ENCODE measurements around the gene NANOG. TPM values are rescaled to one million over a fixed set of nuclear protein-coding genes. Genes with fewer than 3 reads are reported as not detected.

The NANOG gene
- polyA plus RNA-seq, 1 of the 3 experiments (the other 2 are of a cell fraction), result not detected

GRCh38 chr12:7788294-7788660 lies 925 bp upstream of the NANOG start:
- Histone ChIP-seq H3K9me3 (no peaks in the 10 kb centered on the region), H3K4me3 (ENCODE audit: low read depth in 2 of 2, low read length in 1 of 2) (no peak overlapping the region), H3K4me1 (ENCODE audit: control insufficient read depth in 1 of 2, insufficient read depth in 2 of 2, low read depth in 1 of 2, low read length in 1 of 2) (no peaks in the 10 kb centered on the region), H3F3A (replicated peaks; ENCODE audit: insufficient read depth) (no peaks in the 10 kb centered on the region), H3K27me3 (ENCODE audit: insufficient read depth) (peaks cover 49% of the 10 kb centered on the region; the same call in 1 of the 2 replicates), H2AFZ (ENCODE audit: low read depth) (no peak overlapping the region), H3K27ac (ENCODE audit: low read depth in 2 of 2, low read length in 1 of 2) (no peak overlapping the region), H3K4me2 (no peak overlapping the region), H4K20me1 (ENCODE audit: insufficient read depth) (no peaks in the 10 kb centered on the region), H3K9me2 (no peaks in the 10 kb centered on the region), H3K79me2 (ENCODE audit: insufficient read depth) (no peaks in the 10 kb centered on the region), H3K36me3 (replicated peaks in 1 of 2; ENCODE audit: control insufficient read depth in 1 of 2, insufficient read depth in 2 of 2, low read length in 1 of 2) (no peaks in the 10 kb centered on the region), H3K9ac (no peak overlapping the region)
- ChIA-PET CTCF (no interaction called here), POLR2A (no interaction called here)
- WGBS (ENCODE audit: low lambda C conversion rate), result 9% methylated on average over 4 of the region's 4 CpGs
- DNase-seq, result no peak
- TF ChIP-seq JUND (IDR thresholded peaks at IDR 0.05) (no peak), MXI1 (IDR thresholded peaks at IDR 0.05; ENCODE audit: low read depth, low read length) (no peak), GATA2 (CRISPR knock-in tag; IDR thresholded peaks at IDR 0.05) (no peak), FOXM1 (IDR thresholded peaks at IDR 0.05; ENCODE audit: low read depth) (no peak), MEF2A (IDR thresholded peaks at IDR 0.05; ENCODE audit: borderline replicate concordance, low read depth) (no peak), TCF12 (IDR thresholded peaks at IDR 0.05) (no peak), USF2 (IDR thresholded peaks at IDR 0.05; ENCODE audit: borderline replicate concordance, low read depth, low read length) (no peak), GABPA (IDR thresholded peaks at IDR 0.05; ENCODE audit: low read depth) (no peak), ELF1 (IDR thresholded peaks at IDR 0.05) (no peak), EP300 (IDR thresholded peaks at IDR 0.05; ENCODE audit: borderline replicate concordance in 1 of 2, low read depth in 1 of 2, low read length in 1 of 2) (no peak), CHD2 (IDR thresholded peaks at IDR 0.05; ENCODE audit: low read length, partially characterized antibody) (no peak), RXRA (IDR thresholded peaks at IDR 0.05; ENCODE audit: borderline replicate concordance, low read depth) (no peak)

DNA sequence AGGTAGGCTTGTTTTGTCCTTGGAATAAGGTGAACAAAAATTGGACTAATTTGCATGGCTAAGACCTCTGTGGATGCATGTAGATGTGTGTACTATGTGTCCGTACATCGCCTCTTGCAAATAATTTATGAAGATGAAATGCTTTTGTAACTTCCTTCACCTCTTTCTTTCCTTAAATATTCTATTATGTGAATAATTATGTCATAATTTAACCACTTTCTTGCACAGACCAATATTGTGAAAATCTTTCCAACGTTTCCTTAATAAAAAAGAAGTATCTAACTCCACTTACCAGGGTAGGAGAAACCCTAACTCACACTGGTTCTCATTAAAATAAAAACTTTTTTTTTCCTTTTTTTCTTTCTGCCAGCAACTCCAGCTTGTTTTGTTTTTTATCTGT lies 4.0 kb downstream of the NANOG start:
- Histone ChIP-seq H3K9me2 (no peaks in the 10 kb centered on the region), H3K9ac (no peak overlapping the region), H4K20me1 (ENCODE audit: insufficient read depth) (no peaks in the 10 kb centered on the region), H3K79me2 (ENCODE audit: insufficient read depth) (no peaks in the 10 kb centered on the region), H3K27me3 (ENCODE audit: insufficient read depth) (peaks cover 28% of the 10 kb centered on the region; the same call in 1 of the 2 replicates), H3K4me2 (no peak overlapping the region), H3K36me3 (replicated peaks in 1 of 2; ENCODE audit: control insufficient read depth in 1 of 2, insufficient read depth in 2 of 2, low read length in 1 of 2) (no peaks in the 10 kb centered on the region), H3K27ac (ENCODE audit: low read depth in 2 of 2, low read length in 1 of 2) (no peak overlapping the region), H2AFZ (ENCODE audit: low read depth) (no peak overlapping the region), H3F3A (replicated peaks; ENCODE audit: insufficient read depth) (no peaks in the 10 kb centered on the region), H3K9me3 (no peaks in the 10 kb centered on the region), H3K4me3 (ENCODE audit: low read depth in 2 of 2, low read length in 1 of 2) (no peak overlapping the region), H3K4me1 (ENCODE audit: control insufficient read depth in 1 of 2, insufficient read depth in 2 of 2, low read depth in 1 of 2, low read length in 1 of 2) (no peaks in the 10 kb centered on the region)
- POLR2A ChIA-PET, result no interaction called here
- CTCF ChIA-PET, result no interaction called here
- DNase-seq, result no peak
- 8% methylated on average over 3 of the region's 3 CpGs for WGBS (ENCODE audit: low lambda C conversion rate)
- TF ChIP-seq USF2 (IDR thresholded peaks at IDR 0.05; ENCODE audit: borderline replicate concordance, low read depth, low read length) (no peak), FOXM1 (IDR thresholded peaks at IDR 0.05; ENCODE audit: low read depth) (no peak), USF1 (IDR thresholded peaks at IDR 0.05; ENCODE audit: borderline replicate concordance, low read depth) (no peak), CTCF (IDR thresholded peaks at IDR 0.05) (no peak), CHD2 (IDR thresholded peaks at IDR 0.05; ENCODE audit: low read length, partially characterized antibody) (no peak), YY1 (IDR thresholded peaks at IDR 0.05; ENCODE audit: low read depth) (no peak), JUND (IDR thresholded peaks at IDR 0.05) (no peak), NRF1 (IDR thresholded peaks at IDR 0.05; ENCODE audit: low read depth, low read length) (no peak), FOSL2 (IDR thresholded peaks at IDR 0.05; ENCODE audit: borderline replicate concordance, low read depth) (no peak), RCOR1 (IDR thresholded peaks at IDR 0.05; ENCODE audit: low read length) (no peak), RXRA (IDR thresholded peaks at IDR 0.05; ENCODE audit: borderline replicate concordance, low read depth) (no peak), TEAD4 (IDR thresholded peaks at IDR 0.05; ENCODE audit: borderline replicate concordance, insufficient read depth) (no peak)
- TF ChIP-seq, protein P1, sequence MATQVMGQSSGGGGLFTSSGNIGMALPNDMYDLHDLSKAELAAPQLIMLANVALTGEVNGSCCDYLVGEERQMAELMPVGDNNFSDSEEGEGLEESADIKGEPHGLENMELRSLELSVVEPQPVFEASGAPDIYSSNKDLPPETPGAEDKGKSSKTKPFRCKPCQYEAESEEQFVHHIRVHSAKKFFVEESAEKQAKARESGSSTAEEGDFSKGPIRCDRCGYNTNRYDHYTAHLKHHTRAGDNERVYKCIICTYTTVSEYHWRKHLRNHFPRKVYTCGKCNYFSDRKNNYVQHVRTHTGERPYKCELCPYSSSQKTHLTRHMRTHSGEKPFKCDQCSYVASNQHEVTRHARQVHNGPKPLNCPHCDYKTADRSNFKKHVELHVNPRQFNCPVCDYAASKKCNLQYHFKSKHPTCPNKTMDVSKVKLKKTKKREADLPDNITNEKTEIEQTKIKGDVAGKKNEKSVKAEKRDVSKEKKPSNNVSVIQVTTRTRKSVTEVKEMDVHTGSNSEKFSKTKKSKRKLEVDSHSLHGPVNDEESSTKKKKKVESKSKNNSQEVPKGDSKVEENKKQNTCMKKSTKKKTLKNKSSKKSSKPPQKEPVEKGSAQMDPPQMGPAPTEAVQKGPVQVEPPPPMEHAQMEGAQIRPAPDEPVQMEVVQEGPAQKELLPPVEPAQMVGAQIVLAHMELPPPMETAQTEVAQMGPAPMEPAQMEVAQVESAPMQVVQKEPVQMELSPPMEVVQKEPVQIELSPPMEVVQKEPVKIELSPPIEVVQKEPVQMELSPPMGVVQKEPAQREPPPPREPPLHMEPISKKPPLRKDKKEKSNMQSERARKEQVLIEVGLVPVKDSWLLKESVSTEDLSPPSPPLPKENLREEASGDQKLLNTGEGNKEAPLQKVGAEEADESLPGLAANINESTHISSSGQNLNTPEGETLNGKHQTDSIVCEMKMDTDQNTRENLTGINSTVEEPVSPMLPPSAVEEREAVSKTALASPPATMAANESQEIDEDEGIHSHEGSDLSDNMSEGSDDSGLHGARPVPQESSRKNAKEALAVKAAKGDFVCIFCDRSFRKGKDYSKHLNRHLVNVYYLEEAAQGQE (IDR thresholded peaks at IDR 0.05; ENCODE audit: low read depth, low read length), result no peak
- TF ChIP-seq, protein P2, sequence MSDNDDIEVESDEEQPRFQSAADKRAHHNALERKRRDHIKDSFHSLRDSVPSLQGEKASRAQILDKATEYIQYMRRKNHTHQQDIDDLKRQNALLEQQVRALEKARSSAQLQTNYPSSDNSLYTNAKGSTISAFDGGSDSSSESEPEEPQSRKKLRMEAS (IDR thresholded peaks at IDR 0.05; ENCODE audit: low read depth), result no peak
